GM23338 (cell line): ENCODE results near the gene FOCAD.

Experiments used
- CREB1 ChIP-seq: fragments of 250-450 bp; sonication (Bioruptor Pico); IDR thresholded peaks from 2 replicates; pipeline ENCODE4 v1.5.0; 2020; ENCODE audit warnings: low read depth, mild to moderate bottlenecking, moderate library complexity
- ETS1 ChIP-seq: IDR thresholded peaks from 2 replicates; pipeline ENCODE4 v1.6.1; 2016; ENCODE audit warnings: antibody characterized with exemption
- EZH2 ChIP-seq: fragments of 200-600 bp; sonication (generic); IDR thresholded peaks from one replicate; pipeline ENCODE4 v1.8.0; 2017; ENCODE audit warnings: antibody characterized with exemption, mild to moderate bottlenecking, low read depth; ENCODE audit not compliant: unreplicated experiment
- JUNB ChIP-seq: IDR thresholded peaks from one replicate; pipeline ENCODE4 v1.6.1; 2016; ENCODE audit warnings: antibody characterized with exemption; ENCODE audit not compliant: unreplicated experiment
- NANOG ChIP-seq: IDR thresholded peaks from 2 replicates; pipeline ENCODE4 v1.6.1; 2016; ENCODE audit warnings: antibody characterized with exemption, borderline replicate concordance
- REST ChIP-seq: IDR thresholded peaks from one replicate; pipeline ENCODE4 v1.6.1; 2018; ENCODE audit warnings: antibody characterized with exemption; ENCODE audit not compliant: unreplicated experiment
- STAT1 ChIP-seq: IDR thresholded peaks from one replicate; pipeline ENCODE4 v1.6.1; 2016; ENCODE audit warnings: antibody characterized with exemption; ENCODE audit not compliant: unreplicated experiment
- TF ChIP-seq, protein P1 (sequence below), 2 experiments: fragments of 200-600 bp in 1 of 2; sonication (generic) in 1 of 2; conservative IDR thresholded peaks; 2 replicates each; pipeline versions ENCODE4 v1.5.1 to v1.6.1; 2016 to 2017; ENCODE audit warnings: antibody characterized with exemption in 2 of 2, low read depth in 2 of 2, mild to moderate bottlenecking in 2 of 2, moderate library complexity in 1 of 2

- TF ChIP-seq, protein P1, sequence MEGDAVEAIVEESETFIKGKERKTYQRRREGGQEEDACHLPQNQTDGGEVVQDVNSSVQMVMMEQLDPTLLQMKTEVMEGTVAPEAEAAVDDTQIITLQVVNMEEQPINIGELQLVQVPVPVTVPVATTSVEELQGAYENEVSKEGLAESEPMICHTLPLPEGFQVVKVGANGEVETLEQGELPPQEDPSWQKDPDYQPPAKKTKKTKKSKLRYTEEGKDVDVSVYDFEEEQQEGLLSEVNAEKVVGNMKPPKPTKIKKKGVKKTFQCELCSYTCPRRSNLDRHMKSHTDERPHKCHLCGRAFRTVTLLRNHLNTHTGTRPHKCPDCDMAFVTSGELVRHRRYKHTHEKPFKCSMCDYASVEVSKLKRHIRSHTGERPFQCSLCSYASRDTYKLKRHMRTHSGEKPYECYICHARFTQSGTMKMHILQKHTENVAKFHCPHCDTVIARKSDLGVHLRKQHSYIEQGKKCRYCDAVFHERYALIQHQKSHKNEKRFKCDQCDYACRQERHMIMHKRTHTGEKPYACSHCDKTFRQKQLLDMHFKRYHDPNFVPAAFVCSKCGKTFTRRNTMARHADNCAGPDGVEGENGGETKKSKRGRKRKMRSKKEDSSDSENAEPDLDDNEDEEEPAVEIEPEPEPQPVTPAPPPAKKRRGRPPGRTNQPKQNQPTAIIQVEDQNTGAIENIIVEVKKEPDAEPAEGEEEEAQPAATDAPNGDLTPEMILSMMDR (conservative IDR thresholded peaks at IDR 0.05; ENCODE audit: low read depth in 2 of 2) = no peak
- no peak for TF ChIP-seq NANOG
- TF ChIP-seq ETS1 = no peak
- TF ChIP-seq EZH2 = no peak
- no peak for TF ChIP-seq REST
- no peak for TF ChIP-seq JUNB
- no peak for TF ChIP-seq STAT1
- TF ChIP-seq CREB1 (CRISPR knock-in tag) = no peak
Measured at GRCh38 chr9:20854444-20854843, 170.4 kb downstream of the FOCAD start.
